Stromal cell of bone marrow (primary cell): ENCODE data around the gene ADAM8.
"Not testable (repeated sequence)": the region's sequence is repeated elsewhere in the genome, so short reads cannot be mapped to it uniquely, and the experiment has no call there.

Source experiments
- DNase-seq: peaks from one replicate; pipeline ENCODE4 v3.0.0-alpha.2; 2012; ENCODE audit warnings: low read depth

The ADAM8 gene

DNA sequence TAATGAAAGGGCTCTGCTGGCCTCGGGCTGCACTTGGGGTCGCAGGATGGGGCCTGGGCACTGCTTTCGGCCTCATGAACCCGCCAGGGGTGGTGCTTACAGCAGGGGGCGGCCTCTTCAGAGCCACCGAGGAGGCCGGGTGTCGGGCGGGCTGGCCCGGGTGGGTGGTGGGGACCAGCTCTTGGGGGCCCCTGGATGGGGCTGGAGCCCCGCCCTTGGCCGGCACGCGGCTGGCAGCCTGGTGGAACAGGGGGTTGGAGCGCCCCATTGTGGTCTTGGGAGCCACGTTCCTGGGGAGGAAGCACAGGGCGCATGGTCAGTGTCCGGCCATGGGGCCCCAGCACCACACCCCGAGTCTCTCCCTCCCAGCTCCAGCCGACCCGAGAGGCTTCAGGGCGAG is 8.8 kb downstream of the ADAM8 start:
- DNase-seq, result no peak

DNA sequence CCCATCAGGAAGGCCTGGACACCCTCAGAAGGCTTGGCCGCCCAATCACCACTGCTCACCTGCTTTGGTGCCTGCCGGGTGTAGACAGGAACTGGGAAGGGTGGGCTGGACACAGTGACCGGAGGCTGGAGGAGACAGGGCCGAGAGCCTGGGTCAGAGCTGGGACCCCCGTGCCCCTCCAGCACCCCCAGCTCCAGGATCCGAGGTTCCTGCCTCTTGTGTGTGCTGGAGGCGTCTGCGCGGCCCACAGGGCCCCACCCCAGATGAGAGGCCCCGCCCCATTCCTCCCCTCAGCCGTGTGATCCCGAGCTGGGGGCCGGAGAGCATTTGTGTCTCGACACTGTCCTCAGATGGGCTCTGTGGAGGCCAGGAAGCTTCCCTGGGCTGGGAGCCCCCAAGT is 9.4 kb downstream of the ADAM8 start:
- DNase-seq, result no peak

DNA sequence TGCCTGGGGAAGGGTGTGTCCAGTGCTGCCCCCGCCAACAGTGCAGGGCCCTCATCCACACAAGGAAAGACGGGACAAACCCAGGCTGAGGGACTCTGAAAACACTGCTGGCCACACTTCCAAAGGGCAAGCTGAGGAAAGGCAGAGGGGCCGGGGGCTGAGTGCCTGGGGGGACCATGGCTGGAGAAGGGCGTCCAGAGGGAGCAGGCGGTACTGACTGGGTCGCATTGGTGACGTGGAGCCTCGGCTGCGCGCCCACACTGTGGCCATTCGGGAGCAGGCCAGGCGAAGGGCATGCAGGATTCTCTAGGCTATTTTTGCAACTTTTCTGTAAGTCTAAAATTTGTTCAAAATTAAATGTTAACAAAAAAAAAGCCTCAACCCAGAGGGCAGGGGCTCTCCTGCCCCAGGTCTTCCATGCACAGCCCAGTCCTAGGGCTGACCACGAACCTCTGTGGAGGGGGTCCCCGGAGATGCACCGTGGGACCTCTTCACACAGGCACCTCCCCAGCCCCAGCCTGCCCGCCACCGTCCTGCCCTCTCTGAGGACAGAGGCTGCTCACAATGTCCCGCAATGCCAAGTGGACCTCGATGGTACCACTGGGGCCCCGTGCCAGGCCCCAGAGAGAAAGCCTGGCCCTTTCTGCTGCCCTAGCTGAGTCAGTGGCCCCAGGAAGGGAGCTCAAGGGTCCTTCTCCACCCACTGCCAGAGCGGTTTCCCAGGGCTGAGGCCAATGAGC is 10.4 kb downstream of the ADAM8 start:
- DNase-seq, result no peak

- not testable (repeated sequence) for DNase-seq
Measured at GRCh38 chr10:133265052-133265451, 11.6 kb downstream of the ADAM8 start.

- no peak for DNase-seq
Measured at GRCh38 chr10:133264461-133264860, 12.2 kb downstream of the ADAM8 start.

- no peak for DNase-seq
Measured at GRCh38 chr10:133263674-133264073, 13.0 kb downstream of the ADAM8 start.

- no peak for DNase-seq
Measured at GRCh38 chr10:133262696-133263095, 14.0 kb downstream of the ADAM8 start.

DNA sequence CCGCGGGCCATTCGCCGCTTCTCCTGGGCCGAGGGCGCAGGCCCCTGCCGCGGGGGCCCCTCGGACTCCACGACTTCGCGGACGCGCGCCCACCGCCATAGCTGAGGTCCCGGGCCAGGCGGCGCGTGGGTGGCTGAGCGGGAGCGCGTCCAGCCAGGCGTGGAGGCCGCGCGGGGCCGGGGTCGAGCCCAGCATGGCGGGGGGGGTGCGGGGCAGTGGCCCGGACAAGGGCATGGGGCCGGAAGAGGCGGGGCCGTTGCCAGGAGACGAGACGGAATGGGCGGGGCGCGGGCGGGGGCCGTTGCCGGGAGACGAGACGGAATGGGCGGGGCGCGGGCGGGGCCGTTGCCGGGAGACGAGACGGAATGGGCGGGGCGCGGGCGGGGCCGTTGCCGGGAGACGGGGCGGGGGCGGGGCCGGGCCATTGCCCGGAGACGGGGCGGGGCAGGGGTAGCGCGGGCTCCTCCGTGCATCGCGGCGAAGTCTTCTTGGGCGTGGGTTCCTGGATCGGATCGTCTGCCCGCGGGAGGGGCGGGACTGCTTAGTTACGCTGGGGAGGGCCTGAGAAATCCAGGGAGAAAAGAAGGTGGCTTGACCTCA is 14.8 kb downstream of the ADAM8 start:
- no peak for DNase-seq

- DNase-seq, result no peak
Measured at GRCh38 chr10:133260895-133261725, 15.6 kb downstream of the ADAM8 start.

GRCh38 chr10:133259602-133259989 is 17.1 kb downstream of the ADAM8 start:
- DNase-seq, result no peak

GRCh38 chr10:133258818-133259601 is 17.7 kb downstream of the ADAM8 start:
- peak; percentile 100 for DNase-seq

GRCh38 chr10:133258066-133258817 is 18.4 kb downstream of the ADAM8 start:
- DNase-seq, result no peak

GRCh38 chr10:133257489-133258065 is 19.1 kb downstream of the ADAM8 start:
- no peak for DNase-seq

- DNase-seq, result no peak
Measured at GRCh38 chr10:133255323-133255722, 21.3 kb downstream of the ADAM8 start.

- no peak for DNase-seq
Measured at GRCh38 chr10:133254421-133255120, 22.1 kb downstream of the ADAM8 start.

DNA sequence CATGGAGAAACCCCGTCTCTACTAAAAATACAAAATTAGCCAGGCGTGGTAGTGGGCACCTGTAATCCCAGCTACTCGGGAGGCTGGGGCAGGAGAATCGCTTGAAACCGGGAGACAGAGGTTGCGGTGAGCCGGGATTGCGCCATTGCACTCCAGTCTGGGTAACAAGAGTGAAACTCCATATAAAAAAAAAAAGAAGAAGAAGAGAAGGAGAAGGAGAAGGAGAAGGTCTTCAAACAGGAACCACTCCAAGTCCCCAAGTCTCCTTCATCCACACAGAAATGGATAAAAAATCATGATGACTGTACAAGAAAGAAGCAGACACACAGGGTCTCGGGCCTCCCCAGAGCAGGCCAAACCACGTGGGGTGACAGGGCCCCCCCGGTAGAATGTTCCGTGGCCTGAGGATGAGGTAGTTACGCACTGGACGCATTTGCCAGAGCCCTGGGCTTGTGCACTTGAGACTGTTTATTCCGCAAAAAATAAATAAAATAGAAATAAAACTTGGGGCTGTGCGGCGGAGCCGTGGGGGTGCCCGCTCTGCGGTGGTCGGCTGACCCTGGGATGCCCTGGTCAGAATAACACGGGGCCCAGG is 23.2 kb downstream of the ADAM8 start:
- DNase-seq, result no peak

DNA sequence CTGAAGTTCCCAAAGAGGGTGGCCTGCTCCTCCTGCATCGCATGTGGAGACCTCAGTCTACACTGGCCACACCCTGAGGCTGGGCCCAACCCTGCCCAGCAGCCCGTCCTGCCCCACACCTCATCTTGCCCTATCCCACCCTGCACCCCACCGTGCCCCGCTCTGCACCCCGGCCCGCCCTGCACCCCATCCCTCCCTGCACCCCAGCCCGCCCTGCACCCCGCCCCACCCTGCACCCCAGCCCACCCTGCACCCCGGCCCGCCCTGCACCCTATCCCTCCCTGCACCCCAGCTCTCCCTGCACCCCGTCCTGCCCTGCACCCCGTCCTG is 24.5 kb downstream of the ADAM8 start:
- DNase-seq, result no peak

GRCh38 chr10:133251388-133252222 is 25.1 kb downstream of the ADAM8 start:
- DNase-seq, result no peak
